Neural progenitor cell (in vitro differentiated cells): Measurements from ENCODE around the gene AQP6. TPM values are rescaled to one million over a fixed set of nuclear protein-coding genes. Genes with fewer than 3 reads are reported as not detected.

Source experiments
- DNase-seq: peaks from one replicate; pipeline ENCODE4 v3.0.0-alpha.2; 2016; ENCODE audit warnings: low spot score
- H2AFZ ChIP-seq: fragments of 200-600 bp; sonication (generic); replicated peaks from 2 replicates; pipeline ENCODE4 v1.6.1; 2016; ENCODE audit warnings: antibody characterized with exemption
- H3F3A ChIP-seq: fragments of 200-600 bp; sonication (generic); 2 replicates; pipeline ENCODE4 v1.6.1; 2016; ENCODE audit warnings: antibody characterized with exemption, low read depth
- H3K27ac ChIP-seq: fragments of 200-600 bp; sonication (generic); 2 replicates; pipeline ENCODE4 v1.5.1; 2016; ENCODE audit warnings: mild to moderate bottlenecking
- H3K27me3 ChIP-seq: fragments of 200-600 bp; sonication (generic); 2 replicates; pipeline ENCODE4 v1.6.1; 2016; ENCODE audit warnings: mild to moderate bottlenecking, moderate library complexity
- H3K36me3 ChIP-seq: fragments of 200-600 bp; sonication (generic); 2 replicates; pipeline ENCODE4 v1.5.1; 2016
- H3K4me1 ChIP-seq: fragments of 200-600 bp; sonication (generic); 2 replicates; pipeline ENCODE4 v1.6.1; 2016; ENCODE audit warnings: mixed run types
- H3K4me2 ChIP-seq: fragments of 200-600 bp; sonication (generic); 2 replicates; pipeline ENCODE4 v1.6.1; 2016
- H3K4me3 ChIP-seq: fragments of 200-600 bp; sonication (generic); 2 replicates; pipeline ENCODE4 v1.5.1; 2016
- H3K79me2 ChIP-seq: fragments of 200-600 bp; sonication (generic); 2 replicates; pipeline ENCODE4 v1.6.1; 2016; ENCODE audit warnings: low read depth
- H3K9ac ChIP-seq: fragments of 200-600 bp; sonication (generic); 2 replicates; pipeline ENCODE4 v1.6.1; 2016
- H3K9me3 ChIP-seq: fragments of 200-600 bp; sonication (generic); 2 replicates; pipeline ENCODE4 v1.5.1; 2016; ENCODE audit warnings: low read depth
- H4K20me1 ChIP-seq: fragments of 200-600 bp; sonication (generic); 2 replicates; pipeline ENCODE4 v1.6.1; 2016; ENCODE audit warnings: low read depth
- H3K27ac Mint-ChIP-seq: 3 replicates; pipeline ENCODE4 v1.8.0; 2021; ENCODE audit warnings: mixed read lengths
- H3K27me3 Mint-ChIP-seq: 2 replicates; pipeline ENCODE4 v1.8.0; 2022; ENCODE audit warnings: low read depth, mild to moderate bottlenecking, inconsistent platforms, moderate library complexity, mixed read lengths; ENCODE audit not compliant: insufficient read depth
- H3K36me3 Mint-ChIP-seq: 3 replicates; pipeline ENCODE4 v1.8.0; 2021; ENCODE audit warnings: mixed read lengths
- H3K4me1 Mint-ChIP-seq: 3 replicates; pipeline ENCODE4 v1.8.0; 2021; ENCODE audit warnings: mixed read lengths
- H3K4me3 Mint-ChIP-seq: 3 replicates; pipeline ENCODE4 v1.8.0; 2021; ENCODE audit warnings: mild to moderate bottlenecking, moderate library complexity, mixed read lengths
- H3K9me3 Mint-ChIP-seq: 3 replicates; pipeline ENCODE4 v1.8.0; 2020; ENCODE audit warnings: mixed read lengths
- CTCF ChIP-seq: fragments of 200-600 bp; sonication (generic); IDR thresholded peaks from 2 replicates; pipeline ENCODE4 v1.5.1; 2017; ENCODE audit warnings: antibody characterized with exemption, mild to moderate bottlenecking
- EZH2 ChIP-seq: fragments of 200-600 bp; sonication (generic); IDR thresholded peaks from 2 replicates; pipeline ENCODE4 v1.6.1; 2017; ENCODE audit warnings: antibody characterized with exemption, mild to moderate bottlenecking, moderate library complexity
- EZH2phosphoT487 ChIP-seq: fragments of 200-600 bp; sonication (generic); IDR thresholded peaks from 2 replicates; pipeline ENCODE4 v1.6.1; 2017; ENCODE audit warnings: antibody characterized with exemption
- total RNA-seq: library from RNA; depleted of rRNA; stranded (reverse); fragments of >200 nt; gene quantifications from 2 replicates; pipeline ENCODE4 v1.2.3, GENCODE V29; 2015; ENCODE audit warnings: low replicate concordance

Gene AQP6
- total RNA-seq, 1 donor from 2014 or later, result not detected

GRCh38 chr12:49943625-49943960, 29.2 kb upstream of the AQP6 start:
- peaks cover 32% of the 10 kb centered on the region for H3K4me1 Mint-ChIP-seq

GRCh38 chr12:49944046-49944445, 28.7 kb upstream of the AQP6 start:
- Histone ChIP-seq H3K4me1 (peaks cover 9% of the 10 kb centered on the region), H3K27me3 (peaks cover 27% of the 10 kb centered on the region), H3K9ac (no peak overlapping the region), H3K79me2 (no peaks in the 10 kb centered on the region), H3F3A (no peaks in the 10 kb centered on the region), H3K36me3 (no peaks in the 10 kb centered on the region), H3K4me2 (no peak overlapping the region), H2AFZ (no peak overlapping the region), H3K9me3 (no peaks in the 10 kb centered on the region), H3K4me3 (no peak overlapping the region), H4K20me1 (no peaks in the 10 kb centered on the region), H3K27ac (no peak overlapping the region)
- peaks cover 11% of the 10 kb centered on the region for H3K27me3 Mint-ChIP-seq
- H3K36me3 Mint-ChIP-seq, result no peaks in the 10 kb centered on the region
- no peak overlapping the region for H3K4me3 Mint-ChIP-seq
- TF ChIP-seq EZH2, result no peak
- no peak for DNase-seq
- no peaks in the 10 kb centered on the region for H3K9me3 Mint-ChIP-seq
- H3K4me1 Mint-ChIP-seq, result peaks cover 32% of the 10 kb centered on the region
- peak overlapping the region; percentile 46 for H3K27ac Mint-ChIP-seq

More at GRCh38 chr12:49943625-49943960, 29.2 kb upstream of the AQP6 start:
- no peak overlapping the region for H3K27ac ChIP-seq
- Mint-ChIP-seq H3K27me3 (peaks cover 11% of the 10 kb centered on the region), H3K4me3 (no peak overlapping the region), H3K27ac (peak overlapping the region; percentile 46), H3K36me3 (no peaks in the 10 kb centered on the region), H3K9me3 (no peaks in the 10 kb centered on the region)
- no peak overlapping the region for H3K4me3 ChIP-seq
- H3K4me2 ChIP-seq, result no peak overlapping the region
- no peaks in the 10 kb centered on the region for H3K9me3 ChIP-seq
- H2AFZ ChIP-seq, result no peak overlapping the region
- H3K9ac ChIP-seq, result no peak overlapping the region
- H3F3A ChIP-seq, result no peaks in the 10 kb centered on the region
- H4K20me1 ChIP-seq, result no peaks in the 10 kb centered on the region
- no peaks in the 10 kb centered on the region for H3K36me3 ChIP-seq
- no peaks in the 10 kb centered on the region for H3K79me2 ChIP-seq
- H3K4me1 ChIP-seq, result peaks cover 9% of the 10 kb centered on the region
- DNase-seq, result no peak
- peaks cover 27% of the 10 kb centered on the region for H3K27me3 ChIP-seq
- TF ChIP-seq EZH2 (no peak), EZH2phosphoT487 (no peak), CTCF (no peak)

GRCh38 chr12:49944718-49945117, 28.0 kb upstream of the AQP6 start:
- TF ChIP-seq CTCF (no peak), EZH2 (no peak), EZH2phosphoT487 (no peak)
- peaks cover 11% of the 10 kb centered on the region for H3K27me3 Mint-ChIP-seq
- H3K36me3 Mint-ChIP-seq, result no peaks in the 10 kb centered on the region

GRCh38 chr12:49945394-49946080, 27.2 kb upstream of the AQP6 start:
- Histone ChIP-seq H3K27me3 (peaks cover 27% of the 10 kb centered on the region), H3K36me3 (no peaks in the 10 kb centered on the region), H3K4me3 (peak overlapping the region; percentile 42), H4K20me1 (no peaks in the 10 kb centered on the region), H2AFZ (peak overlapping the region; percentile 94), H3K4me2 (peak overlapping the region; percentile 85), H3K9me3 (no peaks in the 10 kb centered on the region), H3K27ac (no peak overlapping the region), H3K4me1 (peaks cover 9% of the 10 kb centered on the region), H3F3A (no peaks in the 10 kb centered on the region), H3K79me2 (no peaks in the 10 kb centered on the region), H3K9ac (no peak overlapping the region)
- Mint-ChIP-seq H3K27me3 (peaks cover 11% of the 10 kb centered on the region), H3K36me3 (no peaks in the 10 kb centered on the region), H3K4me3 (peak overlapping the region; percentile 82), H3K27ac (peak overlapping the region; percentile 10), H3K4me1 (peaks cover 39% of the 10 kb centered on the region), H3K9me3 (no peaks in the 10 kb centered on the region)
- TF ChIP-seq EZH2 (no peak), CTCF (peak; percentile 81), EZH2phosphoT487 (no peak)
- peak; percentile 88 for DNase-seq

More at GRCh38 chr12:49944718-49945117, 28.0 kb upstream of the AQP6 start:
- Histone ChIP-seq H3K27ac (no peak overlapping the region), H3K4me3 (no peak overlapping the region), H3K36me3 (no peaks in the 10 kb centered on the region), H3F3A (no peaks in the 10 kb centered on the region), H3K79me2 (no peaks in the 10 kb centered on the region), H4K20me1 (no peaks in the 10 kb centered on the region), H3K27me3 (peaks cover 27% of the 10 kb centered on the region), H3K4me1 (peaks cover 9% of the 10 kb centered on the region), H2AFZ (no peak overlapping the region), H3K4me2 (no peak overlapping the region), H3K9me3 (no peaks in the 10 kb centered on the region), H3K9ac (no peak overlapping the region)
- Mint-ChIP-seq H3K4me1 (peaks cover 33% of the 10 kb centered on the region), H3K27ac (no peak overlapping the region), H3K4me3 (peak overlapping the region; percentile 13), H3K9me3 (no peaks in the 10 kb centered on the region)
- no peak for DNase-seq
